ENCODE data around the gene TYSND1.

Gene TYSND1

DNA sequence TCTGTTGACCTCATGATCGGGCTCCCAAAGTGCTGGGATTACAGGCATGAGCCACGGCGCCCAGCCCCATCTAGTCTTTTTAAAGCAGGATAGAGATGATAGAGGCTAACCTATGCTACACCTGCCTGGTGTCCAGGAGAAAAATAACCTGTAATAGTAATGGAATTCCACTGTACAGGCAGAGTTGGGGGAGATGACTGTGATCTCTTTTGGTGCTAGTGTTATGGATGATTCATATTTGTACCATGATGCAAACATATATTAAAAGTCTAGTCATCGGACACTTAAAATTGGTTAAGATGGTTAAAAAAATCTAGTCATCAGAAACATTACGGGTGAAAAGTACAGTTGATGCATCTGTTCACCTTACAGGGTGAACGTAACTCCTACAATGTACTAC is 29.9 kb upstream of the TYSND1 start:
- H3K27me3 ChIP-seq (ENCODE audit: insufficient read depth, low read length, poor library complexity, severe bottlenecking): no peaks in the 10 kb centered on the region
- H3K9ac ChIP-seq (ENCODE audit: low read depth, low read length, poor library complexity, severe bottlenecking): no peak overlapping the region
- H3K36me3 ChIP-seq (ENCODE audit: insufficient read depth, low read length): no peaks in the 10 kb centered on the region
- H3K9me3 ChIP-seq (ENCODE audit: insufficient read depth, low read depth, low read length): no peaks in the 10 kb centered on the region
- no peak overlapping the region for H2AFZ ChIP-seq (ENCODE audit: low read length)
- H3K4me1 ChIP-seq (ENCODE audit: insufficient read depth, low read length, poor library complexity, severe bottlenecking): peaks cover 11% of the 10 kb centered on the region
- H3K9me2 ChIP-seq (replicated peaks; ENCODE audit: low read depth, low read length): no peaks in the 10 kb centered on the region
- H3K79me2 ChIP-seq (ENCODE audit: insufficient read depth, low read length): no peaks in the 10 kb centered on the region
- TF ChIP-seq, protein P1, sequence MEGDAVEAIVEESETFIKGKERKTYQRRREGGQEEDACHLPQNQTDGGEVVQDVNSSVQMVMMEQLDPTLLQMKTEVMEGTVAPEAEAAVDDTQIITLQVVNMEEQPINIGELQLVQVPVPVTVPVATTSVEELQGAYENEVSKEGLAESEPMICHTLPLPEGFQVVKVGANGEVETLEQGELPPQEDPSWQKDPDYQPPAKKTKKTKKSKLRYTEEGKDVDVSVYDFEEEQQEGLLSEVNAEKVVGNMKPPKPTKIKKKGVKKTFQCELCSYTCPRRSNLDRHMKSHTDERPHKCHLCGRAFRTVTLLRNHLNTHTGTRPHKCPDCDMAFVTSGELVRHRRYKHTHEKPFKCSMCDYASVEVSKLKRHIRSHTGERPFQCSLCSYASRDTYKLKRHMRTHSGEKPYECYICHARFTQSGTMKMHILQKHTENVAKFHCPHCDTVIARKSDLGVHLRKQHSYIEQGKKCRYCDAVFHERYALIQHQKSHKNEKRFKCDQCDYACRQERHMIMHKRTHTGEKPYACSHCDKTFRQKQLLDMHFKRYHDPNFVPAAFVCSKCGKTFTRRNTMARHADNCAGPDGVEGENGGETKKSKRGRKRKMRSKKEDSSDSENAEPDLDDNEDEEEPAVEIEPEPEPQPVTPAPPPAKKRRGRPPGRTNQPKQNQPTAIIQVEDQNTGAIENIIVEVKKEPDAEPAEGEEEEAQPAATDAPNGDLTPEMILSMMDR (conservative IDR thresholded peaks at IDR 0.05; ENCODE audit: low read length): no peak
- no peak for TF ChIP-seq EZH2phosphoT487 (IDR thresholded peaks at IDR 0.05; ENCODE audit: borderline replicate concordance)
- no peaks in the 10 kb centered on the region for H4K20me1 ChIP-seq (ENCODE audit: insufficient read depth, low read length, poor library complexity, severe bottlenecking)
- H3K4me2 ChIP-seq (ENCODE audit: low read depth, low read length, poor library complexity, severe bottlenecking): no peak overlapping the region
- no peaks in the 10 kb centered on the region for H3F3A ChIP-seq (ENCODE audit: low read depth)
- H3K4me3 ChIP-seq (ENCODE audit: low read length, poor library complexity, severe bottlenecking): no peak overlapping the region

DNA sequence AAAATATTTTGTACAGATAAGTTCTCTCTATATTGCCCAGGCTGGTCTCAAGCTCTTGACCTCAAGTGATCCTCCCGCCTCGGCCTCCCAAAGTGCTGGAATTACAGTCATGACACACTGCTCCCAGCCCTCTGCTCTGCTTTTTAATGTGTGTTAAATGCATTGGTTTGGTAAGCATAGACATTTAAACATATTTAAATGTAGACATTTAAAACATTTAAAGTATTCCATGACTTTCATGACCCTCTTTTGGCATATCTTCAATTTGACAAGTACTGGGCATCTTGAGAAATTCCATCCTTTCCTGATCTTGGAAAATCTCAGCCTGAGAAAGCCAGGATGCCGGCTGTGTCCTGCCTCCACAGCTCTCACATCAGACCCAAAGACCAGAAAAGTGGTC is 29.0 kb upstream of the TYSND1 start:
- H3F3A ChIP-seq (ENCODE audit: low read depth): no peaks in the 10 kb centered on the region
- H3K4me1 ChIP-seq (ENCODE audit: insufficient read depth, low read length, poor library complexity, severe bottlenecking): peaks cover 15% of the 10 kb centered on the region
- no peak overlapping the region for H3K4me2 ChIP-seq (ENCODE audit: low read depth, low read length, poor library complexity, severe bottlenecking)
- H3K4me3 ChIP-seq (ENCODE audit: low read length, poor library complexity, severe bottlenecking): no peak overlapping the region
- no peak for TF ChIP-seq EZH2phosphoT487 (IDR thresholded peaks at IDR 0.05; ENCODE audit: borderline replicate concordance)
- TF ChIP-seq, protein P1 (conservative IDR thresholded peaks at IDR 0.05; ENCODE audit: low read length): no peak
- H3K79me2 ChIP-seq (ENCODE audit: insufficient read depth, low read length): no peaks in the 10 kb centered on the region
- H3K27me3 ChIP-seq (ENCODE audit: insufficient read depth, low read length, poor library complexity, severe bottlenecking): no peaks in the 10 kb centered on the region
- no peaks in the 10 kb centered on the region for H3K9me3 ChIP-seq (ENCODE audit: insufficient read depth, low read depth, low read length)
- H3K9ac ChIP-seq (ENCODE audit: low read depth, low read length, poor library complexity, severe bottlenecking): no peak overlapping the region
- H2AFZ ChIP-seq (ENCODE audit: low read length): no peak overlapping the region
- H4K20me1 ChIP-seq (ENCODE audit: insufficient read depth, low read length, poor library complexity, severe bottlenecking): no peaks in the 10 kb centered on the region
- H3K9me2 ChIP-seq (replicated peaks; ENCODE audit: low read depth, low read length): no peaks in the 10 kb centered on the region
- no peaks in the 10 kb centered on the region for H3K36me3 ChIP-seq (ENCODE audit: insufficient read depth, low read length)

DNA sequence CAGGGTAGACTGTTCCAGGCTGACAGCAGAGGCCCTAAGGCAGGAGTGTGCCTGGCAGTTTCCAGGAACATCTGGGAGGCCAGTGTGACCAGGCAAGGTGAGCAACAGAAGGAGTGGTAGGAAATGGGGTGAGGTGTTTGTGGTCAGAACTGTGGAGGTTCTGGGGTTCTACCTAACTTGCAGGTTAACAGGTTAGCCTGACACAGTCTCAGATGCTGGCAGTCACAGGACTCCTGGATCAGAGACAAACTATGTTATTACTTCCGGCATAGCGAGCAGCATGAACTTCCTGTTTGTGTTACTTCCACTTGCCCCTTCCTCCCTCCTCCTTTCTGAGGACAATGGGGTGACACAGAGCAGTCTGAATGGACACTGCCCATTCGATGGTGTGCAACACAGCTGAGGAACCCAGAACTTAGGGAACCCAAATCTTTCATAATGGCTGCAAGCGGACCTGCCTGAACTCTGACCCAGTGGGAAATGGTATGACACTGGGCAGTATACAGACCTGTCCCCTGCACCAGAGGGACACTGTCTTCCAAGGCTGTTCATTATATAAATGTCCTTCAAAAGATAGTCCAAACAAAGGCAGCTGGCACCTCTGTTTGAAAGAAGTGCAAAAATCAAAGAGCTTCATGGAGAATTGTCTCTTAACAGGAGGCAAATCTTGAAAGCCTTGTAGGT is 27.7 kb upstream of the TYSND1 start:
- Histone ChIP-seq H3K4me2 (ENCODE audit: low read depth, low read length, poor library complexity, severe bottlenecking) (peak overlapping the region; percentile 6), H3K36me3 (ENCODE audit: insufficient read depth, low read length) (no peaks in the 10 kb centered on the region), H3K9me3 (ENCODE audit: insufficient read depth, low read depth, low read length) (no peaks in the 10 kb centered on the region), H4K20me1 (ENCODE audit: insufficient read depth, low read length, poor library complexity, severe bottlenecking) (peaks cover 11% of the 10 kb centered on the region), H3K27me3 (ENCODE audit: insufficient read depth, low read length, poor library complexity, severe bottlenecking) (no peaks in the 10 kb centered on the region), H3K9ac (ENCODE audit: low read depth, low read length, poor library complexity, severe bottlenecking) (no peak overlapping the region), H2AFZ (ENCODE audit: low read length) (peak overlapping the region; percentile 72), H3F3A (ENCODE audit: low read depth) (no peaks in the 10 kb centered on the region), H3K4me1 (ENCODE audit: insufficient read depth, low read length, poor library complexity, severe bottlenecking) (peaks cover 15% of the 10 kb centered on the region), H3K4me3 (ENCODE audit: low read length, poor library complexity, severe bottlenecking) (no peak overlapping the region), H3K79me2 (ENCODE audit: insufficient read depth, low read length) (peaks cover 11% of the 10 kb centered on the region), H3K9me2 (replicated peaks; ENCODE audit: low read depth, low read length) (no peaks in the 10 kb centered on the region)
- TF ChIP-seq EZH2phosphoT487 (IDR thresholded peaks at IDR 0.05; ENCODE audit: borderline replicate concordance): no peak
- TF ChIP-seq, protein P1 (conservative IDR thresholded peaks at IDR 0.05; ENCODE audit: low read length): no peak

All from Loucy (cell line).